HG03439 (cell line): Measurements from ENCODE around the gene DNAH14.
"Not testable (repeated sequence)": the region's sequence is repeated elsewhere in the genome, so short reads cannot be mapped to it uniquely, and the experiment has no call there.

Experiments used
- ATAC-seq: cut with Tn5 transposase; IDR thresholded peaks from one replicate; pipeline ENCODE4 v1.9.1; 2021; ENCODE audit warnings: mild to moderate bottlenecking, moderate library complexity; ENCODE audit not compliant: unreplicated experiment

DNAH14 gene

GRCh38 chr1:224991550-224991949 is 62.1 kb downstream of the DNAH14 start:
- not testable (repeated sequence) for ATAC-seq

GRCh38 chr1:224995602-224996001 is 66.1 kb downstream of the DNAH14 start:
- no peak for ATAC-seq

- ATAC-seq, result no peak
Observed at GRCh38 chr1:224996266-224996665, 66.8 kb downstream of the DNAH14 start.

GRCh38 chr1:224998185-224998584 is 68.7 kb downstream of the DNAH14 start:
- ATAC-seq, result no peak

- no peak for ATAC-seq
Observed at GRCh38 chr1:225004396-225004795, 74.9 kb downstream of the DNAH14 start.

- not testable (repeated sequence) for ATAC-seq
Observed at GRCh38 chr1:225006352-225006751, 76.9 kb downstream of the DNAH14 start.

GRCh38 chr1:225008050-225008449 is 78.6 kb downstream of the DNAH14 start:
- ATAC-seq, result not testable (repeated sequence)

GRCh38 chr1:225021037-225021436 is 91.6 kb downstream of the DNAH14 start:
- ATAC-seq, result no peak

- ATAC-seq, result no peak
Observed at GRCh38 chr1:225026701-225027100, 97.2 kb downstream of the DNAH14 start.

- not testable (repeated sequence) for ATAC-seq
Observed at GRCh38 chr1:225036441-225036840, 107.0 kb downstream of the DNAH14 start.

GRCh38 chr1:225042263-225042662 is 112.8 kb downstream of the DNAH14 start:
- ATAC-seq, result no peak

GRCh38 chr1:225044258-225044657 is 114.8 kb downstream of the DNAH14 start:
- ATAC-seq, result no peak

- no peak for ATAC-seq
Observed at GRCh38 chr1:225049594-225049993, 120.1 kb downstream of the DNAH14 start.

GRCh38 chr1:225063722-225064121 is 134.2 kb downstream of the DNAH14 start:
- no peak for ATAC-seq

GRCh38 chr1:225070972-225071371 is 141.5 kb downstream of the DNAH14 start:
- ATAC-seq, result no peak

GRCh38 chr1:225097175-225097574 is 167.7 kb downstream of the DNAH14 start:
- no peak for ATAC-seq

GRCh38 chr1:225111000-225111399 is 181.5 kb downstream of the DNAH14 start:
- ATAC-seq, result no peak

- ATAC-seq, result no peak
Observed at GRCh38 chr1:225113265-225113664, 183.8 kb downstream of the DNAH14 start.

GRCh38 chr1:225114354-225114990 is 185.0 kb downstream of the DNAH14 start:
- ATAC-seq, result no peak

- no peak for ATAC-seq
Observed at GRCh38 chr1:225119307-225119706, 189.8 kb downstream of the DNAH14 start.

- ATAC-seq, result no peak
Observed at GRCh38 chr1:225121095-225121494, 191.6 kb downstream of the DNAH14 start.

GRCh38 chr1:225131869-225132268 is 202.4 kb downstream of the DNAH14 start:
- ATAC-seq, result no peak

GRCh38 chr1:225137976-225138375 is 208.5 kb downstream of the DNAH14 start:
- no peak for ATAC-seq
